Occipital lobe (tissue), 2 donors: ENCODE data around the gene HABP2. TPM values are rescaled to one million over a fixed set of nuclear protein-coding genes. Genes with fewer than 3 reads are reported as not detected.

Source experiments
- DNase-seq: peaks from one replicate; lab custom pipeline; 2025; lab: John Stamatoyannopoulos, UW
- total RNA-seq: library from RNA; depleted of rRNA; stranded (reverse); fragments of >200 nt; gene quantifications from one replicate; pipeline ENCODE4 v1.2.3, GENCODE V29; 2014

Gene HABP2
- total RNA-seq, 1 donor from 2014 or later, result 0.31 TPM

DNA sequence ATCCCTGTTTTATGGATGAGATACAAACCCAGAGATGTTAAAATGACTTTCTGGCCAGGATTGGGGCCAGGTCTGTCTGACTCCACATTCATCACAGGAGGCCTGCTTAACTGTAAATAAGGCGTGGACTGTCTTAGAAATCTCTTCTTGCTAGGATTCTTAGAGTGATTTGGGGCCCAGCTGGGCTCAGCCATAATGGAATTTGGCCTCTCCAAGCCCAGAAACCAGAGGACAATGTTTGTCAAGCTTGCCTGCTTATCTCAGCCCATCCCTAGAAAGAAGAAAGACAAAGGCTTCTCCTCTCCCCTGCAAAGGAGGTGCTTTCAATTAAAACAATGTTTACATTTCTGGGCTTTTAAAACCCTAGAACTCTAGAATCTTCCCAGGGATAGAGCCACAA lies 2.9 kb downstream of the HABP2 start:
- DNase-seq, result no peak

DNA sequence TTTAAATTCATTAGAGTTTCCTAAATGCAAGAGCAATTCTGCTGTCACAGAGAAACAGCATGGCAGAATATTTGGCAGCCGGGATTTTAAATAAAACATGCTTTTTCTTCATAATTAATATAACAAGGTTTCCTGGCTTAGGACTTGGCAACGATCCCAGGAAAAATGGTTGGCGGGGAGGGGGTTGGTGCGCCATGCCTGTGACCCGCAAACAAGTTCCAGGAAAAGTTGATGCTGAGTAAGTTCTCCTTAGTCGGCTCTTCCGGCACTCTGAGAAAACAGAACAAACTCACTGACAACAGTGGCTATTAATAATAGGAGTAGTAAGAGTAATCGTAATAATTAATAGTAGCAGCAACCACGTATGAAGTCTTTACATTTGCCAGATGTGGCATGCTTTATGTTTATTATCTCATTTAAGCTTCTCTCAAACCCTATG lies 4.6 kb downstream of the HABP2 start:
- DNase-seq, result no peak

DNA sequence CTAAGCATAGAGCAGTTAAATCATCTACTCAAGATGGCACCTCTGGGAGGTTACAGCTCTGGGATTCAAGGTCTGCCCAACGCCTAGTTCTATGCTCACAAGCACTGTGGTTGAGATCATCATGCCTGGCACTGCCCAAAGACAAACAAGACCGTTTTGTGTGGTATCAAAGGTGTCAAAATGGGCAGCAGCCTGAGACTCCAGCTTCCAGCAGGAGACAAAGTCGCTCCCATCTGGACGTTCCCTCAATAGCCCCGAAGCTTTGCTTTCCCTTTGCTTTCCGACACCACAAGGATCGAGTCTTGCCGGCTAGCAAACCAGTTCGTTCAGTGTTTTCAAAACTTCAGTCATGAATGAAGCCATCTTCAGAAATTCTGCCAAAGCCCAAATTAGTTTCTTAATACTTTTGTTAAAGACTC lies 5.1 kb downstream of the HABP2 start:
- DNase-seq, result no peak

DNA sequence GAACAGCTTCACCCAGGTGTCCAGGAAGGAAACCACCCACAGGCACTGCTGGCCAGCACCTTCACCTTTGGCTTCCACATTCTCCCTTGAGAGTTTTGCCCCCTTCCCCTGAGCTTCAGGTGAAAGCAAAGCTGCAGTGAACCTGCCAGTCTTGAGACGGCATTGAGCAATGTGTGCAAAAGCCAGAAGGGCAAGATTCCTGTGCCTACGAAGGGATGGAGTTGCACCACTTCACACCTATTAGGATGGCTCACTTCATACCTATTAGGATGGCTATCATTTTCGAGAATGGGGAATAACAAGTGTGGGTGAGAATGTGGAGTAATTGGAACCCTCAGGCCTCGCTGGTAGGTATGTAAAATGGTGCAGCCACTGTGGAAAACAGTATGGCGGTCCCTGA lies 7.2 kb downstream of the HABP2 start:
- no peak for DNase-seq

DNA sequence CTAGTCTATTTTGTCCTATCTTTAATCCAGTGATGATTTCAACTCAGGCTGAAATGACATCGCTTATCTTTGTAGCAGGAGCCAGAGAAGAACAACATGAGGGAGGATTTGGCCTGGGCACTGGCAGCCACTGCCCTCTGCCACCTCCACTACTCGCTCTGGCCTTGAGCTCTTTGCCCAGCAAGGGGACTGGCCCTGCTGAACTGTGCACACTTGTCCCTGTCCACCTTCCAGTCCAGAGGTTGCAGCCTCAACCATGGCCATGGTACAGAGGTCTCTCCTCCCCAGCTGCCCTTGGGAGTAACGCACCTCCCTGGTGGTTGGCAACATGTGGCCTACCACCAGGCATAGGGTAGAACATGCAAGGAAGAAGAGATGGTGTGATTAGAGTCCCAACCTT lies 8.4 kb downstream of the HABP2 start:
- DNase-seq, result no peak

DNA sequence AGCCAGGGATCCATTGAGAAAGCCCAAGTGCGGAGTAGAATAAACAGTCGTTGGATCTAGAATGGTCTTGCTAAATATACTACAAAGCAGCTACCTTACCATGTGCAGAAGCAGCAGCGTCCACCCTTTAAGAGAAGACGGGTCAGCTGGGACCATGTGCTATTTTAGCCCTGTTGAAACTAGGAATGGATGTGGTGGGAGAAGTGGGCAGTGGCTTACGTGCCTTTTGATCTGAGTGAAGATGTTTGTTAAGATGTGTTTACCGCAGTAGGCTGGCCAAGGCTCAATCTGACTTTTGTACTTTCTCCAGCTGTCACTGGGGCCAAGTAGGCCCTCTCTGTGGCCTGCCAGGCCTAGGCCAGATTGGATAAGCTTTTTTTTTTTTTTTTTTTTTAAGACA lies 9.2 kb downstream of the HABP2 start:
- no peak for DNase-seq

DNA sequence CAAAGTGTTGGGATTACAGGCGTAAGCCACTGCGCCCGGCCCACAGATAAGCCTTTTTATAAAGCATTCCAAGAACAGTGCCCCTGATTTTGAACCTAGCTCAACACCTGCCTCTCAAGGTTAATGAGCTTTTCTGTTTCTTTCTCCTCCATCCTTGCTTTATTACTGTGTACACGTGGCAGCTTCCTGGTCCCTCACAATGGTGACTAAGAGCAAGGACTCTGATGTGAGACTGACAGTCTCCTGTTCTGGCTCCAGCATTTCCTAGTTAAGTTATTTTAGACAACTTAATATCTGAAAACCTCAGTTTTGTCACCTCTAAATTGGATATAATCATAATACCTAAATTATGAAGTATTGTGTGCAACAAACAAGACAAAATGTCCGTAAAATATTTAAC lies 9.9 kb downstream of the HABP2 start:
- DNase-seq, result no peak

DNA sequence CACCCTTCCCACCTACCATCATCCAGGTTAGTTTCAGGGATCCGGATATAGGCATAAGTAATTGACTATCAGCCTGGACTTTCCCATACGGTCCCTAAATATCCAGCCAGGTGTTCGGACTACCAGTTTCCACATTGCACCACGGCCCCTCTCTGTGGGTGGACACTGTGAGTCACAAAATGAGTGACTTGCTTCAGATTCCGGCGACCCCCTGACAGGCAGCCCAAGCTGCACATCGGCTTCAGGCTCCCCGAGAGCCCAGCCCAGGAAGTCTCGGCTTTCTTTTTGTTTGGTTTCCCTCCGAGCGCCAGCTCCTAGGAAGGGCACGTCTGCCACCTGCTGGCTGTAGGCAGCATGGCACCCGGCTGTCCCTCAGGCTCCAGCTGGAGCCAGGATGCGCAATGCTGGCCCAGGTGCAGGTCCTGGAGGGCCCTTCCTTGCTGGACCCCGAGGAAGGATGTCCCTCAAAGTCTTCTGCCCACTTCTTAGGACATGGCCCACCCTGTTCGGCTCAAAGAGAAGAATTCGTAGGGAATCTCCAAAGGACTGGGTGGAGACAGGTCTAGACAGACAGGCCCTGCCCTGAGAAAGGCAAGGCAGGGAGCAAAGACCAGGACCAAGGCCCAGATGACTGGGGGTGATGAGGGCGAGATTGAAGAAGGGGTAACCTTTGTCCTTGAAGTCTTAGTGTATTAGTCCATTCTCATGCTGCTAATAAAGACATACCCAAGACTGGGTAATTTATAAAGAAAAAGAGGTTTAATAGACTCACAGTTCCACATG lies 10.6 kb downstream of the HABP2 start:
- peak; percentile 64 for DNase-seq

DNA sequence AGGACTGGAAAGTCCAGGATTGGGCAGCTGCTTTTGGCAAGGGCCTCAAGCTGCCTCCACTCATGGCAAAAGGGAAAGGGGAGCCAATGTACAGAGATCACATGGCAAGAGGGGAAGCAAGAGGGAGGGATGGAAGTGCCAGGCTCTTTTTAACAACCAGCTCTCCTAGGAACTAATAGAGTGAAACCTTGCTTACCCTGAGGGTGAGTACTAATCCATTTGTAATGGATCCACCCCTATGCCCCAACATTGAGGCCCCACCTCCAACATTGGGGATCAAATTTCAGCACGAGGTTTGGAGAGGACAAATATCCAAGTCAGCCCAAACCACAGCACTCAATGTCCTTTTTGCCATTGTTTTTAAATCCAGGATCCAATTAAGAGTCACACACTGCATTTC lies 12.5 kb downstream of the HABP2 start:
- no peak for DNase-seq

DNA sequence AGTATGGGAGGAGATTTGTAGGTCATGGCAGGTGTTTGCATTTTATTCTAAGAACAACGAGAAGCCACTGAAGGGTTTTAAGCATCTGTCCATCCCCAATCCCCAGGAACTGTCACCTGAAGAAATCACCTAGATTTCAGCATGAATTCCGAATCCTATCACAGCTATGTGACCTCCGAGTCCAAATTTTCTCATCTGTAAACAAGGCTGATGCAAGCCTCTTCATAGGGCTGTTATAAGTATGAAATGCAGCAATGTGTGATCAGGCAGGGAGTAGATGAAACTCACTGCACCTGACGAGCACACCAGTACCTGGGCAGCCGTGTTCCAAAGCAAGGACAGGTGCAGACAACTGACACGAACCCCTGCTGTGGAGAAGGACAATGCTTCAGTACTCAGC lies 14.0 kb downstream of the HABP2 start:
- DNase-seq, result no peak

DNA sequence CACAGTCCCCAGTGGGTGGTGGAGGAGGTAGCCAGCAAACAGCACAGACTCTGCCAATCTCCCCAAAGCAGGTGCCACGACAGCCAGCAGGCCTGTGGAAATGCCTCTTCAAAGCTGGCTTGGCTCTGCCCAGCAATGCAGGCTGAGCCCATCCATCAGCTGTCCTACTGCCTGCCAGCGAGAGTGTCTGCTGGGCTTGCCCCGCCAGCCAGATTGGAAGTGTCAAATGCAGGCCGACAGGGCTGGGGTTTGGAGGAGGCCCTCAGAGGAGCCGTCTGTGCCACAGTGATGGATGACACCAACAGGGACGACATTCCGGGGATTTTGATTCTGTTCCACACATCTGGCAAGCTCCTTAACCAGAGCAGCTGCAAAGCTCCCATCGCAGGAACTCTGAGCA lies 16.7 kb downstream of the HABP2 start:
- no peak for DNase-seq

DNA sequence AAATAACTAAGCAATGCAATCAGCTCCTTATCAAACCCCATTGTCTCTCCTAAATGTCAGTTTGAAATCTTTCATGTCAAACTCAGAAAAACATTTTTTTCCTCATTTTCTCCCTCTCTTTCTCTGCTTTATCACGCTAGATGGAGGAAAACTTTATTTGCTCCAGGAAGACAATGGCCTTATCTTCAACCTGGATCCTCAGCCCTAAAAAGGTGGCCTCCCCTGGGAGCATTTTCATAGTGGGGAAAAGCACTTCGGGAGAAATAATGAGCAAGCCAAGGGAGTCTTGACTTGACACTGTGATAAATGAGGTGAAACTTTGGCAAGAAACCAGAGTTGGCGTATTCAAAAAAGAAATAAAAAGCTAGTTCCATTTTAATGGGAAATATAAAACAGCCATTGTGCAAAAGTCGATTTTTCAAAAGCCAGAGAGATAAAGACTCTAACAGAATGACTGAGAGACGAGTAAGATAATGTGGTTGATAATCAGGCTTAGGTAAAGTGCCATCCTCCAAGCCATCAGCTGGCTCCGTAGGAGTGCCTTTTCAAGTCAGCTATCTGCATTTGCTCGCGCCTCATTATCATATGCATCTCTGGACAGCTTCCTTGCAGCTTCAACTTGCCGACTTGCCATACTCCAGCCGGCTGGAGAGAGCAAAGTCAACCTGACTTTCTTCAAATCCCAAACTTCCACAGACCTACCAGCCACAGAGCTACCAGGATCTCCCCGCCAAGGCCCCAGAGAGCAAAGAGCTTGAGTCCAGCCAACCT lies 19.9 kb downstream of the HABP2 start:
- DNase-seq, result no peak

DNA sequence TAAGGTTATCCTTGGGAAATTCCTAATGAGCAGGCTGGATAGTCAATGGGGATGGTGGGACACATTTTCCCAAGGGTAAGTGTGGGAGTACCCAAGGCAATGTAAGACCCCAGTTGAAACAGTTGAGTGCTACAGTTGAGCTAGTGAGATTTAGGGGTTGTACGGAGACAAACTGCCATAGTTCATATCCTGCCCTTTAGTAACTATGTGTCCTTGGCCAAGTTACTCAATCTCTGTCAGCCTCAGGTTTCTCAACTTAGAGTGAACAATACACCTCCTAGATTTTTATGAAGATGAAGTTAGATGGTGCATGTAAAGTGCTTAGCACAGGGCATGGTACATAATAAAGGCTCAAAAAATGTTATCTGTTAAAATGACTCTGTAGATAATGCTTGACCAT lies 20.5 kb downstream of the HABP2 start:
- no peak for DNase-seq

DNA sequence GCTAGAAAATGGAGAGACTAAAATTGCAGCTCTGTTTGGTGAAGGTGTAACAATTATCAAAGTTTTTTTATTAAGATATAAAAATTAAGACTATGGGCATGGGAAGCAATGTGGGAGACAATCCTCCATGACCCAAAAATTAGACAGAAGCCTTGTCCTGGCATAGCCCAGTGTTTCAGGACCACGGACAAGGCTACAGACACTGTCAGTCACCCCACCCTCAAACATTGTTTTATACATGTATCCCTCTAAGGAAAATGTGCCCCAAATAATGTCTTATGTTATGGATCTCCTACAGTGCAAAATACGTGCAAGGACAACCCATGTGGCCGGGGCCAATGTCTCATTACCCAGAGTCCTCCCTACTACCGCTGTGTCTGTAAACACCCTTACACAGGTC lies 24.0 kb downstream of the HABP2 start:
- no peak for DNase-seq

DNA sequence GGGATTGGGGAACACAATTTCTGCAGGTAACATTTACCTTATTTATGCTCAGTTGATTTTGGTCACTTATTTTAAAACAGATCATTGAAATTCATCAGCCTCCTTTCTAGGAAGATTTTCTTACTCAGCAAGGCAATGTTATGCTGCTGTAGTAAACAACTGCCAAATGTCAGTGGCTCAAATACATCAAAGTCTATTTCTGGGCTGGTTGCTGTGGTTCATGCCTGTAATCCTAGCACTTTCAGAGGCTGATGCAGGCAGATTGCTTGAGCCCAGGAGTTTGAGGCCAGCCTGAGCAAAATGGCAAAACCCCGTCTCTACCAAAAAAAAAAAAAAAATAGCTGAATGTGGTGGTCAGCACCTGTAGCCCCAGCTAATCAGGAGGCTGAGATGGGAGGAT lies 25.9 kb downstream of the HABP2 start:
- no peak for DNase-seq

DNA sequence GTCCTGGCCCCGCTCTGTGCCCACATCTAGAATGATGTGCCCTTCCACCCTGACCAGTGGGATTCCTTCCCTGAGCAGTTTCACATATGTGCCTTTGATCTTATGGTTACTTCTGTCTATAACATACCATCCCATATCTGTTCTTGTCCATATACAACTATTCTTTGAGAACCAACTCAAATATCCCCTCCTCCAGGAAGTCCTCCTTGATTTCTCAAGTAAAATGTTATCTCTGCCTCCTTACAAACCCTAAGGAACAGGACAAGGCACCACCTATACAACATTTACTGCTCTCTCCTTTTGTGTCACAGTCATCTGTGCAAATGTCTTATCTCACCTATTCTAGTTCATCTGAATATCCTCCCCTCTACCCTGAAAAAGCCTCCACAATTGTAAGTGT lies 28.2 kb downstream of the HABP2 start:
- DNase-seq, result no peak

DNA sequence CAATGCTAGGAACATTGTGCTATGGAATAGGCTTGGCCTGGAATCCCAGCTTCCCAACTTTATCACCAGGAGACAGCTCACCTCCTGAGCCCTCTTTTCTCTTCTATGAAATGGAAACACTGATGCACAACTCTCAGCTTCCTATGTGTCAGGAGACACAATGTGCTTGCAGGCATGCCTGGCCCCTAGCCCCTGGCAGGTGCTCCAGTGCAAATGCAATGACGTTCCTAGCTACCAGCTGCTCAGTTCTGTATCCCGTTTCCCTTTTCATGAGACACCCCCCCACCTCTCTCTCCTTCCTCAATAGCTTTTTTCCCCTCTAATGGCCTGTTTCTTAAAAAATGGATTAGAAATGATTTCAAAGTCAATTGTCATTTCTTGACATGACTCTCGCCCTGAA lies 30.7 kb downstream of the HABP2 start:
- DNase-seq, result no peak

DNA sequence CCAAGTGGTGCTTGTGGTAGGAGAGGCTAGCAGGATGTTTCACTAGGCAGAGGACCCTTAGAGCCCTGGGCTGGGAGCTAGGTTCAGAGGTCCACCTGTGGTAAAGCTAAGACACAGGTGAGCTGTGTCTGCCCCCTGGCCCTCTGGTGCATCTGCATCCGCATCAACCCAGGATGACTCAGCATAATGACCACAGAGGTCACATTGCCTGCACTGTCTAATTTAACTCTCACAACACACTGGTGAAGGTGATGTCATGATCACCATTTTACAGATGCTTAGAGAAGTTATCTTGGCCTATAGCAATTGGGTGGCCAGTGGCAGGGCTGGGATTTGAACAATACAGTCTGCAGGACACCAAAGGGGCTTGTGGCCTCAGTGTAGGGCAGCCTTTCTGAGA lies 33.1 kb downstream of the HABP2 start:
- DNase-seq, result no peak

DNA sequence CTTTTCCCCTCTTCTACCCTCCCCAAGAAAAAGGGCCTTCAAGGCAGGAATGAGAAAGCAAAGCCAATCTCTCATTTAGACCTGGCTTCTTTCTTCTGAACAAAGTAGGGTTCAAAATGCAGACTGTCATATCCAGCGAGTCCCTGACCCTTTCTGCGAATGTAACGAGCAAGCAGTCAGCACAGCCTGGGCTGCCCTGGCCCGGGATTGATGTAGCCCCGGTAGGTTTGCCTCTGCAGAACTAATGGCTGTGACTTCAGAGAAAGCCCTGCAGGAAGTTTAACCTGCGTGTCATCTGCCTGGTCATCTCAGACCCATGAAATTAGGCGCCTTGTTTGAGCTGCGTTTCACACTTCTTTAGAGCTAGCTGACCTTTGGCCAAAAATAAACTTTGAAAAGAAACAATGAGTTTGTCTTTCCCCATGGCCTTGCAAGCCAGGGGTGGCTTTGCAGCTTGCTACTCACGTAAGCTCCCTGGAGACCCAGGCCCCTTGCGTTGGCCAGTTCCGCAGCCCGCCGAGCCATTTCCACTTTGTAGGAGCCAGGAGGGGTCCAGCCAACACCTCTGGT lies 36.4 kb downstream of the HABP2 start:
- DNase-seq, result no peak

DNA sequence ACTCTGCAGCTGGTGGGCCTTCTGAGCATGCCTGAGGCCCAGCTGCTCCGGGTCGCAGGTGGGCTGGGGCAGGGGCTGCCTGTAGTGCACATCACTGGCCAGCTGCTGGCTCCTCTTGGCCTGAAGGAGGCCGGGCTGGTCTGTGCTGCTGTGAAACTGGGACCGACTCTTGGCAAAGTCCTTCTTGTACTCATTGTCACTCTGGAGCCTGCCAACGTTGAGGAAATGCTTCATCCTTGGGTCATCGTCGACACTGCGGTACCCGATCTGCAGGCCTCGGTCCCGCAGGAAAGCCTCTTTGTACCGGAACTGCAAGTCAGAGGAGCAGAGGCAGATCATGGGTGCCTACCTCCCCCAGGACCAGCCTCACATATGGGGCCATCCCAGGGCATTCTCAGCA lies 37.7 kb downstream of the HABP2 start:
- DNase-seq, result no peak

DNA sequence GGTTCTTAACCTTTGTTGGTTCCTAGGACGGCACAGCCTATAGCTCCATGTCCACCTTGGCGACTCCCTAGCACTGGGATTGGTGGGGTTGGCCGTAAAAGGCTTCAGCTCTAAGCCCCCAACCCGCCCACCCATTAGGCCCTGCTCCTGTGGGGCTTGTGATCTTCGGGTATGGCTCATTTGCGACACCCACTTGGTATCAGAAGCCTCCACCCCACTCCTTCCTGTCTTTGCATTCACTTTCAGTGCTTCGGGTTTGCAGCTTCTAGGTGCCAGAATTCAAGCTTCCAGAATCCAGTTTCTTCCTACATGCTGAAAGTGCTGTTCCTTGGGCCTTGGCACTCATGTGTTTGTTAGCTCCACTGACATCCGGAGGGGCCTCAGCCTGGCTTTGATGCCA lies 39.5 kb downstream of the HABP2 start:
- no peak for DNase-seq

DNA sequence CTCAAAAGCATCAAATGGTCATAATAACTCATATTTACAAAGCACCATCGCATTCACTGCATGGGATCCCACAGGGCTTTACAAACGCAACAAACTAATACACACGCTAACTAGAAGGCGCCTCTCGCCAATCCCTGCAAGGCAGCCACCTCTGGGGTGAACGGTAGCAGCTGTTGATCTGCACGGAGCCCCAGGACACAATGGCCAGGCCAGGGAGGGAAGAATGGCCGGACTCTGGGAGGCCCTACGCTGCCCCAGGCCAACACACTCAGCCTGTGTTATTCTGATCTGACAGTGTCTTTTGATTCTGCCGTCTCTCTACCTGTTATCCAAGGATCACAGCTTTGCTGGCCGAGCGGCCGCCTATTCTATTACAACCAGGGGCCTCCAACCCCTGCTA lies 41.8 kb downstream of the HABP2 start:
- DNase-seq, result no peak

DNA sequence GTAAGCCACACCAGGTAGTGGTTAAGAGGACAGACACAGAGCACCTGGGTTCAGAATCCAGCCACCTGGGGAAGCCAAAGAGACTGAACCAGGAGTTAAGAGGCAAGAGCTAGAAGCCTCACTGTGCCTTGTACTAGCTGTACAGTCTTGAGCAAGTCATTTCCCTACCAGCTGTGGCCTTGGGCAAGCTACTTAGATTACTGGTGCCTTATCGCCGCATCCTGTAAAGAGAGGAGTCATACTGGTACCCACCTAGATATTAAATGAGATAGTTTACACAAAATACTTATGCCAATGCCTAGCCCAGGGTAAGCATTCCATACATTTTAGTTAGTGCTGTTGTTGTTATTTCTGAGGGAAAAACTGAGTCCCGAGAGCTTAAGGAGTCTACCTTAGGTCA lies 47.7 kb downstream of the HABP2 start:
- no peak for DNase-seq
